ENCODE measurements around the gene SERPINA4.

- TF ChIP-seq SMC3 (IDR thresholded peaks at IDR 0.05; ENCODE audit: low read depth, low read length) (no peak), CTCF (IDR thresholded peaks at IDR 0.05) (no peak), RAD21 (IDR thresholded peaks at IDR 0.05; ENCODE audit: low read length) (no peak), EZH2phosphoT487 (IDR thresholded peaks at IDR 0.05; ENCODE audit: borderline replicate concordance, low read depth) (no peak), POLR2AphosphoS5 (IDR thresholded peaks at IDR 0.05; ENCODE audit: low read depth, low read length) (no peak), PBX3 (IDR thresholded peaks at IDR 0.05) (no peak), YY1 (IDR thresholded peaks at IDR 0.05; ENCODE audit: low read depth) (no peak)
Observed at GRCh38 chr14:94523265-94523664, 38.0 kb upstream of the SERPINA4 start.

Data from SK-N-SH (cell line).